HUES6 (cell line): ENCODE results near the gene TATDN3.
A peak's percentile ranks its signal among the peaks of the same experiment; 100 is the strongest.
"Not testable (repeated sequence)": the region's sequence is repeated elsewhere in the genome, so short reads cannot be mapped to it uniquely, and the experiment has no call there.

Source experiments
- H3K27ac ChIP-seq: 2 replicates; pipeline ENCODE4 v1.7.0; 2013; ENCODE audit warnings: low read depth, mild to moderate bottlenecking, low read length, inconsistent platforms
- H3K27me3 ChIP-seq: 2 replicates; pipeline ENCODE4 v1.6.1; 2013; ENCODE audit warnings: low read length; ENCODE audit not compliant: control insufficient read depth, insufficient read depth
- H3K36me3 ChIP-seq: 2 replicates; pipeline ENCODE4 v1.6.1; 2013; ENCODE audit warnings: low read length; ENCODE audit not compliant: control insufficient read depth, insufficient read depth
- H3K4me1 ChIP-seq: 2 replicates; pipeline ENCODE4 v1.6.1; 2013; ENCODE audit warnings: low read length; ENCODE audit not compliant: control insufficient read depth, insufficient read depth
- H3K4me3 ChIP-seq: 2 replicates; pipeline ENCODE4 v1.5.1; 2013; ENCODE audit warnings: low read depth, low read length
- H3K9ac ChIP-seq: one replicate; pipeline ENCODE4 v1.6.1; 2013; ENCODE audit warnings: mild to moderate bottlenecking, low read length
- H3K9me3 ChIP-seq: 2 replicates; pipeline ENCODE4 v1.6.1; 2013; ENCODE audit warnings: low read depth, low read length; ENCODE audit not compliant: control insufficient read depth, insufficient read depth

TATDN3 gene

DNA sequence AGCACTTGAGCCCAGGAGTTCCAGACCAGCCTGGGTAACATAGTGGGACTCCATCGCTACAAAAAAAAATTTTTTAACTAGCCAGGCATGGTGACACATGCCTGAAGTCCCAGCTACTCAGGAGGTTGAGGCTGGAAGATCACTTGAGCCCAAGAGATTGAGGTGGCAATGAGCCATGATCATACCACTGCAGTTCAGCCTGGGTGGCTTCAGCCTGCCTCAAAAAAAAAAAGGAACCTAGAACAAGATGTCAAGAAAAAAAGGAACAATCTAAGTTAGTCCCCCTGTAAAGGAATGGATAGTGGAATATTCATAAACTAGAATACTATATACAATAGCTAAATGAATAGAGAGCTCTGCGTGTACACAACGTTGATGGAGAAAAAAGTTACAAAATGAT lies 14.5 kb upstream of the TATDN3 start:
- Histone ChIP-seq H3K27me3 (no peaks in the 10 kb centered on the region), H3K9ac (no peak overlapping the region), H3K4me1 (no peaks in the 10 kb centered on the region), H3K4me3 (no peak overlapping the region), H3K27ac (no peak overlapping the region), H3K36me3 (peaks cover 57% of the 10 kb centered on the region), H3K9me3 (0 out of 2 replicates have a peak, but pooled peaks cover 7% of the 10 kb centered on the region)

- H3K4me3 ChIP-seq, H3K4me1 ChIP-seq, H3K27ac ChIP-seq, H3K9me3 ChIP-seq, H3K9ac ChIP-seq, H3K27me3 ChIP-seq: not testable (repeated sequence)
- peaks cover 65% of the 10 kb centered on the region for H3K36me3 ChIP-seq
Observed at GRCh38 chr1:212779086-212779485, 12.6 kb upstream of the TATDN3 start.

- 0 out of 2 replicates have a peak, but pooled peaks cover 7% of the 10 kb centered on the region for H3K9me3 ChIP-seq
- H3K27ac ChIP-seq, result no peak overlapping the region
- no peaks in the 10 kb centered on the region for H3K4me1 ChIP-seq
- H3K9ac ChIP-seq, result no peak overlapping the region
- no peaks in the 10 kb centered on the region for H3K27me3 ChIP-seq
- no peak overlapping the region for H3K4me3 ChIP-seq
- H3K36me3 ChIP-seq, result peaks cover 69% of the 10 kb centered on the region
Observed at GRCh38 chr1:212780759-212781158, 10.9 kb upstream of the TATDN3 start.

- H3K27me3 ChIP-seq, result no peaks in the 10 kb centered on the region
- H3K4me3 ChIP-seq, result no peak overlapping the region
- no peaks in the 10 kb centered on the region for H3K4me1 ChIP-seq
- H3K9me3 ChIP-seq, result 0 out of 2 replicates have a peak, but pooled peaks cover 7% of the 10 kb centered on the region
- no peak overlapping the region for H3K27ac ChIP-seq
- peaks cover 73% of the 10 kb centered on the region for H3K36me3 ChIP-seq
- no peak overlapping the region for H3K9ac ChIP-seq
Observed at GRCh38 chr1:212781225-212781624, 10.5 kb upstream of the TATDN3 start.

DNA sequence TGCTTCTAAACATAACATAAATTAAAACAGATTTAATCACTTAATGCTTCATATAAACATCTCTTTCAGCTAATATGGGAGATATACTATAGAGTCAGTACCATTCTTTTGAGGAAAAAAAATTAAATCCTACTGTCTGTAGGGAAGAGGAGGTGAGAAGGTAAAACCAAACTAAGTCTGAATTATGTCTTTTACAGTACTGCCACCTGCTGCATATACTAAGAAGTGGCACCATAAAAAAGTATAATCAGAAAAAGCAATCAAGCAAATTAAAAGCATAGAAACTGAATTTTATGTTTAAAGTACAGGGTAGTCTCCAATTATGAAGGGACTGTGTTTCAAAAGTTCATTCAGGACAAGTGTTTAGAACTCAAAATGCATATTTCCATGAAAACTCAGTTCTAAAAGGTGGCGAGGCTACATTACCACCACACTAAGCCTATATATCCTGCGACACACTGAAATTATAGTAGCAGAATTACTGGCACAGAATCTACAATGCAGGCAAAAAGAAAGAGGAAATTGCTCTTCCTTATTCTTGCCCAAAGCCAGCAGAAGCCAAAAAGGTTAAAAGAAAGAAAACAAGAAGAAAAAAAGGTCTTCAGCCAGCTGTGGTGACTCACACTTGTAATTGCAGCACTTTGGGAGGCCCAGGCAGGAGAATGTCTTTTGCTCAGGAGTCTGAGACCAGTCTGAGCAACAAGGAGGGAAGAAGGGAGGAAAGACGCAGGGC lies 9.1 kb upstream of the TATDN3 start:
- Histone ChIP-seq H3K4me3 (no peak overlapping the region), H3K9me3 (0 out of 2 replicates have a peak, but pooled peaks cover 7% of the 10 kb centered on the region), H3K27ac (no peak overlapping the region), H3K36me3 (peaks cover 78% of the 10 kb centered on the region), H3K27me3 (no peaks in the 10 kb centered on the region), H3K9ac (no peak overlapping the region), H3K4me1 (no peaks in the 10 kb centered on the region)

DNA sequence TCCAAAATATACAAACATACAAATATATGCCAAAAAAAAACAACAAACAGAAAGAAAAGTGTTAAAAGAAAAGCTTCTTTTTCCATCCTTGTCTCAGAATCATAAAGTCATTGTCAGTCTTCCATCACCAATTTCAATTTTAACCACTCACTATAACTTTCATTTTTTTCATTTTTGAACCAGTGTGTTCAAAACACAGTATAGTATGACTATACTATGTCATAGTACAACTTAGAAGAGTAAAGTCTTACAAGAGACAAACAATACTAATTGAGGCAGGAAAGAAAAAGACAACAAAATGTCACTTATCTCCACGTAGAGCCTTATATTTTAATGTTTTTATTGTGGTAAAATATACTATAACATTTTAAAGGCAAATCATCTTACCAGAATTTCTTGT lies 7.7 kb upstream of the TATDN3 start:
- H3K36me3 ChIP-seq, result peaks cover 71% of the 10 kb centered on the region
- no peak overlapping the region for H3K27ac ChIP-seq
- H3K9me3 ChIP-seq, result 0 out of 2 replicates have a peak, but pooled peaks cover 2% of the 10 kb centered on the region
- H3K4me3 ChIP-seq, result no peak overlapping the region
- H3K27me3 ChIP-seq, result no peaks in the 10 kb centered on the region
- no peak overlapping the region for H3K9ac ChIP-seq
- H3K4me1 ChIP-seq, result no peaks in the 10 kb centered on the region

DNA sequence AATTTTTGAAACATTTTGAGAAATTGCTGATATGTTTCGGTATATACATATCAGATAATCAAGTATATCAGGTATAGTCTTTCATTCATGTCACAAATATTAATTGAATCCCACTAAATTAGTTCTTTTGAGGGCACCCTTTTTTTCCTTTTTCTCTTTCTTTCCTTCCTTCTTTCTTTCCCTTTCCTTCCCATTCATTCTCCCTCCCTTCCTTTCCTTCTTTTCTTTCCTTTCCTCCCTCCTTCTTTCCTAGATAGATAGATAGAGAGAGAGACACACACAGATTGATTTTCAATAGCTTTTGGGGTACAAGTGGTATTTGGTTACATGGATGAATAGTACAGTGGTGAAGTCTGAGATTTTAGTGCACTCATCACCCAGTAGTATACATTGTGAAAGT lies 5.8 kb upstream of the TATDN3 start:
- no peak overlapping the region for H3K4me3 ChIP-seq
- no peak overlapping the region for H3K27ac ChIP-seq
- H3K36me3 ChIP-seq, result peaks cover 66% of the 10 kb centered on the region
- 0 out of 2 replicates have a peak, but pooled peaks cover 2% of the 10 kb centered on the region for H3K9me3 ChIP-seq
- no peak overlapping the region for H3K9ac ChIP-seq
- no peaks in the 10 kb centered on the region for H3K4me1 ChIP-seq
- no peaks in the 10 kb centered on the region for H3K27me3 ChIP-seq

DNA sequence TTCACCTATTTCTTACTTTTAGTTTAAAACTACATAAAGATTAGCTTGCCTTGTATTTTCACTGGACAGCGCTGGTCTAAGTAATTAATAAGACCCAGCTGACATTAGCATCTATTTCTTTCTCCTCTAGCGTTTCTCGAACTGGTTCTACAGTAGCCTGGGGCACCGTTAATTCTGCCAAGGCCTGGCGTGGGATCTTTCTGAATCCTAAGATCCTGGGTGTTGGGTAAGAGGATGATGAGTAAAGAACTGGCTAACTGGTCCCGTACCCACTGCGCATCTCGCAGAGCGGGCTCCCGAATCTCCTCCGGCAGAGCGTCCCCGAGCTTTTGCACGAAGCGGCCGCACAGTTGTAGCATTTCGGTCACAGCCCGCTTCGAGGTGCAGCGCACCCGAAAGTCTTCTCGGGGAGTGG lies 426 bp upstream of the TATDN3 start:
- Histone ChIP-seq H3K36me3 (peaks cover 13% of the 10 kb centered on the region), H3K9me3 (no peaks in the 10 kb centered on the region), H3K4me3 (peak overlapping the region; percentile 88), H3K4me1 (0 out of 2 replicates have a peak, but pooled peaks cover 4% of the 10 kb centered on the region), H3K27ac (peak overlapping the region; percentile 81), H3K27me3 (no peaks in the 10 kb centered on the region), H3K9ac (peak overlapping the region; percentile 89)

- Histone ChIP-seq H3K9ac (peak overlapping the region; percentile 89), H3K36me3 (peaks cover 12% of the 10 kb centered on the region), H3K9me3 (no peaks in the 10 kb centered on the region), H3K27me3 (no peaks in the 10 kb centered on the region), H3K4me1 (0 out of 2 replicates have a peak, but pooled peaks cover 4% of the 10 kb centered on the region), H3K27ac (peak overlapping the region; percentile 10; the same call in 1 of the 2 replicates), H3K4me3 (peak overlapping the region; percentile 88)
Observed at GRCh38 chr1:212792396-212792908, 758 bp downstream of the TATDN3 start.

GRCh38 chr1:212794561-212795014 lies 2.9 kb downstream of the TATDN3 start:
- H3K36me3 ChIP-seq, result peaks cover 26% of the 10 kb centered on the region
- H3K9ac ChIP-seq, result no peak overlapping the region
- no peaks in the 10 kb centered on the region for H3K9me3 ChIP-seq
- 0 out of 2 replicates have a peak, but pooled peaks cover 4% of the 10 kb centered on the region for H3K4me1 ChIP-seq
- H3K27ac ChIP-seq, result no peak overlapping the region
- H3K4me3 ChIP-seq, result no peak overlapping the region
- no peaks in the 10 kb centered on the region for H3K27me3 ChIP-seq

DNA sequence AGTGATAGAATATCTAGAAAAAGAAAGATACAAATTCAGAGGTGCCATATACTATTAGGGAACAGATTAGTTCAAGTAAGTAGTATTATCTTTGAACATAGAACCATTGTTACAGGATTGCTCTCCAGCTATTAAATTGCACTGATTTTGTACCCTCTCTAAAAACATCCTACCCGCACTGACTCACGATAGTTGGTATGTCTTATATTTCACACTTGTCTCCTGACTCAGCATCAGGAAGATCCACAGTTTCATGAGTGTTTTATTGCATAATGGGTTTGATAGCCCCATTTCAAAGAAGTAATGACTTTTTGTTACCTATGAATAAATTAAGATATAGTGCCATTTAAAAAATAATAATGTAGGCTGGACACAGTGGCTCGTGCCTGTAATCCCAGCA lies 6.0 kb downstream of the TATDN3 start:
- H3K4me1 ChIP-seq, result 0 out of 2 replicates have a peak, but pooled peaks cover 2% of the 10 kb centered on the region
- no peak overlapping the region for H3K9ac ChIP-seq
- H3K36me3 ChIP-seq, result peaks cover 41% of the 10 kb centered on the region
- no peaks in the 10 kb centered on the region for H3K27me3 ChIP-seq
- H3K27ac ChIP-seq, result no peak overlapping the region
- no peak overlapping the region for H3K4me3 ChIP-seq
- H3K9me3 ChIP-seq, result no peaks in the 10 kb centered on the region
